Endothelial cell (in vitro differentiated cells): Measurements from ENCODE around the gene IQGAP1. TPM values are rescaled to one million over a fixed set of nuclear protein-coding genes. Genes with fewer than 3 reads are reported as not detected.
A peak's percentile ranks its signal among the peaks of the same experiment; 100 is the strongest.

ENCODE experiments used
- DNase-seq: peaks from one replicate; pipeline ENCODE4 v3.0.0; 2021; ENCODE audit warnings: low spot score
- H3K27ac Mint-ChIP-seq: one replicate; pipeline ENCODE4 v1.8.0; 2021; ENCODE audit warnings: mixed read lengths, inconsistent platforms; ENCODE audit not compliant: unreplicated experiment
- H3K27me3 Mint-ChIP-seq: one replicate; pipeline ENCODE4 v1.8.0; 2021; ENCODE audit warnings: mild to moderate bottlenecking, moderate library complexity, mixed read lengths, inconsistent platforms; ENCODE audit not compliant: unreplicated experiment
- H3K36me3 Mint-ChIP-seq: one replicate; pipeline ENCODE4 v1.8.0; 2021; ENCODE audit warnings: mild to moderate bottlenecking, low read depth, mixed read lengths, inconsistent platforms; ENCODE audit not compliant: unreplicated experiment
- H3K4me1 Mint-ChIP-seq: one replicate; pipeline ENCODE4 v1.8.0; 2021; ENCODE audit warnings: mild to moderate bottlenecking, mixed read lengths, inconsistent platforms; ENCODE audit not compliant: unreplicated experiment
- H3K4me3 Mint-ChIP-seq: one replicate; pipeline ENCODE4 v1.8.0; 2021; ENCODE audit warnings: mild to moderate bottlenecking, mixed read lengths, inconsistent platforms; ENCODE audit not compliant: unreplicated experiment
- H3K9me3 Mint-ChIP-seq: one replicate; pipeline ENCODE4 v1.8.0; 2021; ENCODE audit warnings: mixed read lengths, inconsistent platforms; ENCODE audit not compliant: unreplicated experiment
- CTCF ChIP-seq: fragments of 200-600 bp; sonication (generic); IDR thresholded peaks from one replicate; pipeline ENCODE4 v1.5.0; 2021; ENCODE audit warnings: antibody characterized with exemption; ENCODE audit not compliant: unreplicated experiment
- total RNA-seq: library from RNA; stranded (reverse); fragmentation: NEBNext Ultra II Directional; extraction: Animal tissue kit (Norgen Biotek cat#: 25700); gene quantifications from one replicate; pipeline ENCODE4 v1.2.1, GENCODE V29; 2021; ENCODE audit not compliant: unreplicated experiment

The IQGAP1 gene
- total RNA-seq, 1 donor from 2014 or later, result 86.4 TPM

- DNase-seq, result no peak
- TF ChIP-seq CTCF, result no peak
- no peaks in the 10 kb centered on the region for H3K27me3 Mint-ChIP-seq
- no peak overlapping the region for H3K4me3 Mint-ChIP-seq
- peak overlapping the region; percentile 36 for H3K27ac Mint-ChIP-seq
- peaks cover 12% of the 10 kb centered on the region for H3K36me3 Mint-ChIP-seq
- peaks cover 11% of the 10 kb centered on the region for H3K4me1 Mint-ChIP-seq
- no peaks in the 10 kb centered on the region for H3K9me3 Mint-ChIP-seq
These were observed 47.8 kb downstream of the IQGAP1 start for GRCh38 chr15:90435652-90436337.

- Mint-ChIP-seq H3K36me3 (peaks cover 12% of the 10 kb centered on the region), H3K4me3 (no peak overlapping the region), H3K4me1 (peaks cover 11% of the 10 kb centered on the region), H3K27ac (no peak overlapping the region), H3K27me3 (no peaks in the 10 kb centered on the region), H3K9me3 (no peaks in the 10 kb centered on the region)
- no peak for TF ChIP-seq CTCF
- DNase-seq, result no peak
These were observed 48.9 kb downstream of the IQGAP1 start for GRCh38 chr15:90436952-90437351.

GRCh38 chr15:90437516-90437915 is 49.5 kb downstream of the IQGAP1 start:
- H3K4me3 Mint-ChIP-seq, result no peak overlapping the region
- DNase-seq, result no peak
- TF ChIP-seq CTCF, result no peak
- no peaks in the 10 kb centered on the region for H3K9me3 Mint-ChIP-seq
- H3K4me1 Mint-ChIP-seq, result peaks cover 11% of the 10 kb centered on the region
- peaks cover 12% of the 10 kb centered on the region for H3K36me3 Mint-ChIP-seq
- no peaks in the 10 kb centered on the region for H3K27me3 Mint-ChIP-seq
- no peak overlapping the region for H3K27ac Mint-ChIP-seq

GRCh38 chr15:90439946-90440345 is 51.9 kb downstream of the IQGAP1 start:
- peaks cover 12% of the 10 kb centered on the region for H3K36me3 Mint-ChIP-seq
- TF ChIP-seq CTCF, result no peak
- DNase-seq, result no peak
- H3K27me3 Mint-ChIP-seq, result no peaks in the 10 kb centered on the region
- H3K9me3 Mint-ChIP-seq, result no peaks in the 10 kb centered on the region
- no peak overlapping the region for H3K27ac Mint-ChIP-seq
- H3K4me3 Mint-ChIP-seq, result no peak overlapping the region
- peaks cover 10% of the 10 kb centered on the region for H3K4me1 Mint-ChIP-seq

GRCh38 chr15:90441027-90441426 is 53.0 kb downstream of the IQGAP1 start:
- Mint-ChIP-seq H3K27ac (no peak overlapping the region), H3K4me3 (no peak overlapping the region), H3K36me3 (peaks cover 17% of the 10 kb centered on the region), H3K27me3 (no peaks in the 10 kb centered on the region), H3K4me1 (no peaks in the 10 kb centered on the region), H3K9me3 (no peaks in the 10 kb centered on the region)
- no peak for TF ChIP-seq CTCF
- DNase-seq, result no peak
